Stromal cell of bone marrow (primary cell): Measurements from ENCODE around the gene ULK4.
A peak's percentile ranks its signal among the peaks of the same experiment; 100 is the strongest.
"Not testable (repeated sequence)": the region's sequence is repeated elsewhere in the genome, so short reads cannot be mapped to it uniquely, and the experiment has no call there.

Source experiments
- DNase-seq: peaks from one replicate; pipeline ENCODE4 v3.0.0-alpha.2; 2012; ENCODE audit warnings: low read depth

ULK4 gene

DNA sequence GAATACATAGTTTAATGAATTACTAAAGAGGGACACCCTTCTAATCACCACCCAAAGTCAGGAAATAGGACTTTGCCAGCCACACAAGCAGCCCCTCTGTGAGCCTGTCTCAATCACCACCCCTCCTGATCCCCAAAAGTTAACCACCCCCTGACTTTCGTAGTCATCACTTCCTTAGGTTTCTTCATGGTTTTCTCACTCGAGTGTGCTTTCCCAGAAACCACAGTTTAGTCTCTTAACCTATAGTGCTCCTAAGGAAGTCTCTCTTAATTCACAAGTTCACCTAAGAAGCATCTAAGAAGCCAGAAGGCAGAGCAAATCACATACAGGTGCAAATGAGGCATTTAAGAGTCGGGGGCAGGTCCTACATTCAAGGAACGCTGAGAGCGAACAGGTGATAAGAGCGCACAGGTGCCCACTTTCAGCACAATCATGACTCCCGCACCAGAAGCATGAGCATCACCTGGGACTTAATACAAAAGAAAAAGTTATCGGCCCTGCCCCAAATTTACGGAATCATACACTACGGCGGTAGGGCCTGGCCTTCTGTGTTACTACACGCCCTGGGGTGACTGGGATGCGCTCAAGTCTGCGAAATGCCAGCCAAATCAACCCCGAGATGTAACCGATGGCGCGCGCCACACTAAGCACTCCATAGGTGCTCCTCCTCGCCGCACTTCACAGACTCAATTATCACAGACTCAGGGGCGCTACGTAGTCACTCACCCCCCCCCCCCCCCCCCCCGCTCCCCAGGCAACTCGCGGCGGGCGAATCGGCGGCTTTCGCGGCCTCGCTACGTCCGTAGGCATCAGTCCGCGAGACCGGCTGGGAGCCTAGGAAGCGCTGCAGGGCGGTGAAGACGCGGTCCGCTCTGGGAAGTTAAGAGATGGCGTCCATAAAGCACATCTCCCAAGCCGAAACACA lies 815 bp downstream of the ULK4 start:
- DNase-seq: peak; percentile 27

GRCh38 chr3:41956574-41956973 lies 5.3 kb downstream of the ULK4 start:
- DNase-seq: no peak

GRCh38 chr3:41955192-41955591 lies 6.7 kb downstream of the ULK4 start:
- no peak for DNase-seq

DNA sequence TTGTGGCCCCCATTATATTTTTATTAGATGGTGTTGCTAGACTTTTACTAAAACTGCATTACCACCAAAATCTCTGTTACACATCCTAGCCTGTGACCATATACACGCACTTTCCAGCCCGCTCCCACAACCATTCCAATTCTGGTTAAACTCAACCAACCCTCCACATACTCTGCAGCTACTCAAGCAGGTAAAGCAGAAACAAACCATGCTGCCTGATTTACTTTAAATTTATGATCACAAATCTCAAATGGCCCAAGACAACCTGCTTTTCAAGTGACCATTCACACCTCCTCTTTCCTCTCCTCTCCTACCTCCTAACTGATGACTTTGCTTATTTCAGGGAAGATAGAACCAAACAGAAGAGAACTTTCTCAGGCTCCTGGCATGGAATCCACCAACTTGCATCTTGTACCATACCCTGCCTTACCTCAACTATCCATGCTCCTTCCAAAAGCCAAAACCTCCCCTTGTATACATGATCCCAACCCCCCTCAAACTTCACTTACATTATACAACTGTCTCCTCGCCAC lies 18.5 kb downstream of the ULK4 start:
- no peak for DNase-seq

DNA sequence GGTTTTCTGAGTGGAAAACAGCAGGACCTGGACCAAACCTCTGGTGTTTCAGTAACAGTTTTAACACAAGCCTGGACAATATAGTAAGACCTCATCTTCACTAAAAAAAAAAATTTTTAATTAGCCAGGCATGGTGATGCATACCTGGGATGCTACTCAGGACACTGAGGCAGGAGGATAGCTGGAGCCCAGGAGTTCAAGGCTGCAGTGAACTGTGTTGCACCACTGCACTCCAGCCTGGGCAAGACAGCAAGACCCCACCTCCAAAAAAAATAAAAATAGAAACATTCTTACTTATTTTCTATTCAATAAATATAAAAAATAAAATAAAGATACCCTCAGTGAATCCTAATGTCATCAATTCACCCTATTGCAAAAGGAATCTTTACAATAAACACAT lies 21.5 kb downstream of the ULK4 start:
- DNase-seq: no peak

DNA sequence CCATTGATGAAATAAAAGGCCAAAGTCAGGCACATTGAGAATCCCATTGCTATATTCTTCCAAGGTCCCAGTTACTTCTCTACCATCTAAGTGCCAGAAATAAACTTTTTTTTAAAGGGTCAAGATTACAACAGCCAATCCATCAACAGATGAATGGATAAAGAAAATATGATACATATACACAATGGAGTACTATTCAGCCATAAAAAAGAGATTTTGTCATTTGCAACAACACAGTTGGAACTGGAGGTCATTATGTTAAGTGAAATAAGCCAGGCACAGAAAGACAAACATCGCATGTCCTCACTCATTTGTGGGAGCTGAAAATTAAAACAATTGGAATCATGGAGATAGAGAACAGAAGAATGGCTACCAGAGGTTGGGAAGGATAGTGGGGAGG lies 25.5 kb downstream of the ULK4 start:
- no peak for DNase-seq

DNA sequence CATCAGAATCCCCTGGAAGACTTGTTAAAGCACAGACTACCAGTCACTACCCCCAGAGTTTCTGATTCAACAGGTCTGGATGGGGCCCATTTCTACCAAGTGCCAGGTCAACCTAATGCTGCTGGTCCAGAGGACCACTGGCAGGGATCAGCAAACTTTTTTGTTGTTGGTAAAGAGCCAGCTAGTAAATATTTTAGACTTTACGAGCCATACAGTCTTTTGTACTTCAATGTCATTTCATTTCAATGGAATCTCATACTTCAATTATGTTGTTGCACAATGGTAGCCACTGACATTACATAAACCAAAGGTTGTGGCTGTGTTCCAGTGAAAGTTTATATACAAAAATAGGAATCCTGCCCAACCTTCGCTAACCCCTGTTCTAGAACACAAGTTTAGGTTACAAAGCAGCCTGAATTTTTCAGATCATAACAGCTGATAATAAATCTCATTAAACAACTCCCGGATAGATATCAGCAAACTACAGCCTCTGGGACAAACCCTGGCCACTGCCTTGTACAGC lies 28.7 kb downstream of the ULK4 start:
- DNase-seq: peak; percentile 51

- no peak for DNase-seq
These were observed 29.4 kb downstream of the ULK4 start for GRCh38 chr3:41932464-41932863.

- no peak for DNase-seq
These were observed 41.4 kb downstream of the ULK4 start for GRCh38 chr3:41920406-41920965.

DNA sequence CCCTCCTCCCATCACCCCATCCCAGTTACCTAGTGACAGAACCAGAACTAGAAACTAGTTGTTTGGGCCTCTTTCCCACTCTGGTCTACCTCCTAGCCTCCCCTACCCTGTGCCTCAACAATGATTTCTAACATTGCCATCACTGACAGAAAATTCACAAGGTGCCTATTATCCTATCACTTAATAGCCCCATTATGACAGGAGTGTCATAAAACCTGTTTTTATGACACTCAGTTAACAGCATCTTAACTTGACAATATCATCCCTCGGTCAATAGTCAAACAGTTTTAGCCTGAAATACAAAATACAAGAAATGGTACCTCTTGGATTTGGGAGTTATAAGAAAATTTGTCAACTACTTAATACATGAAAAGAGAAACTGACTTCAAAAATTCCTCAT lies 46.5 kb downstream of the ULK4 start:
- DNase-seq: no peak

DNA sequence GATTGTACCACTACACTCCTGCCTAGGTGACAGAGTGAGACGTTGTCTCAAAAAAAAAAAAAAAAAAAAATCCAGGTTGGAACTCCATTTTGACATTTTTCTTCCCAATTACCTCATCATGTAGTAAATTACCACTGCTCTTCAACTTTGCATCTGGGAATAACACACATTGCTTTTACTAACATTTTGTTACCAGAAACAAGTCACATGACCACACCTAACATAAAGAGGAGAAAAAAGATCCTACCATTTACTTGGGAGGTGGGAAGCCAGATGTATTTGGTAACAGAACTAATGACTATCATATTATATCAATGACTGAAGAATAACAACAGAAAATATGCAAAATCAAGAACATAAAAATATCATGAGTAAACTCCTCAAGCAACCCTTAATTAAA lies 49.6 kb downstream of the ULK4 start:
- no peak for DNase-seq

DNA sequence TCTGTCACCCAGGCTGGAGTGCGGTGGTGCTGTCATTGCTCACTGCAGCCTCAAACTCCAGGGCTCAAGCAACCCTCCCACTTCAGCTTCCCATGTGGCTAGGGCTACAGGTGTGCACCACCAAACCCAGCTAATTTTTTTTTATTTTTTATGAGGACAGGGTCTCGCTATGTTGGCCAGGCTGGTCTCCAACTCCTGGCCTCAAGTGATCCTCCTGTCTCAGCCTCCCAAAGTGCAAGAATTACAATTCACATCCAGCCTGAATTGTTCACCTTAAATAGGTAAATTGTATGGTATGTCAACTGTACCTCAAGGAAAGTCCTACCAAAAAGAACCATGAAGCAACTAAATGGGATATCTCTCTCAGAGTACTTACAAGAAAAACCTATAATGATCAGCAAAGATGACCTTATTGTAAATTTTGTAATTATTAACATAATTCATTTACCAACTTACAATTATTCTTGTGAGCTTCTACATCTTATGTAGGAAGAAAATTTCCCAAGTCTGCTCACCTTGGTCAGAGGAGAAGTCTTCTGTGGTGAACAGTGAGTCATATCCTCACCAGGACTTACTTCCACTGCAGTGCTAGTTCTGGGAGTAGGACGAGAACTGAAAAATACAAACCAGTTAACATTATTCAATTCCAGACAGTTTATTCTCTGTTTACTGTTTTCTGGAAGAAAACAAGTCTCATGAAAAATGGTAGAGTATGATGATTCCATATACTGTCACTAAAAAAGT lies 54.4 kb downstream of the ULK4 start:
- DNase-seq: no peak

DNA sequence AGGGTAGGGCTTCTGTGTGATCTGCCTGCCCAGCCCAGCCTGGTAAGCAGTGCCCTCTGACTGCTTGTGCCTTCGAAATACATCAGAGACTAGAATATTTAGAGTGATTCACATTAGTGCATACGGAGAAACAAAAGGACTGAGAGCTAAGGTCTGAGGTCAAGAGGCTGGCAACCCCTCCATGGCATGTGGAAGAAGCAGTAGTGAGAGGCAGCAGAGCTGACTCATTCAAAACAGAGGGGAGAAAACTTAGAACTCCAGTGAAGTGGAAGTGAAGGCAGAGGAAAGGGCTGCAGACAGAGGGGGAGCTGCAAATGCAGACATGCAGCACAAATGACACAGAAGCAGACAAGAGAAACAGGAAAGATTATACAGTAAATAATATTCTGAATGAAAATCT lies 61.6 kb downstream of the ULK4 start:
- peak; percentile 10 for DNase-seq

DNA sequence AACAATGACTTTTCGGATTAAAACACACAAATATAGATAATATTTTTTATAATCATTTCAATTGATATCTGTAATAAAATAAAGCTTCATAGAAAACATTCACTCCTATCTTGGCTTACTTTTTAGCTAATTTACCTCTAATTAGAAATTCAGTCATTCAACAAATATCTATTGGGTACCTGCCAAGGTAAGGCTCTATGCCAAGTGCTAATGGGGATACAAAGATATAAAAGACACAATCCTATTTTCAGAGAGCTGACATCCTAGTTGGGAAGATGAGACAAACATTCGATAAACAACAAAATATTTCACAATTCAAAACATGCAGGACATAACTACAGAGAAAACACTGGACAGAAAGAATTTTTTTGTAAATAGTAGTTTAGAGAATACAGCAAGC lies 63.3 kb downstream of the ULK4 start:
- no peak for DNase-seq

DNA sequence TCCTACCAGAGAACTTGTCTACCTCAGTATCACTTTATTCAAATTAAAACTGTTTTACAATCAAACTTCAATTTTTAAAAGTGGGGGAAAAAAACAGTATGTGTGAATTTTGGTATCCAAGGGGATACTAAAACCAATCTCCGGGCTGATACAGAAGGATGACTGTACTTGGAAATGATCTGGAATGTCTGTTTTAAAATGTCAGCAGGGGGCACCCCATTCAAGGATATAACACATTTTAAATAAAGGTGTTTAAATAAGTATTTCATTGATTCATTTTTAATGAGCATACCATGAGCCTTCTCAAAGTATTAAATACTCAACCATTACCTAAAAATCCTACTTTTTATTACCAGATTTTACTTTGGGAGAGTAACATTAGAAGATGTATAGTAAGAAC lies 67.9 kb downstream of the ULK4 start:
- peak; percentile 43 for DNase-seq

- DNase-seq: no peak
These were observed 73.4 kb downstream of the ULK4 start for GRCh38 chr3:41888368-41889076.

GRCh38 chr3:41882956-41883355 lies 78.9 kb downstream of the ULK4 start:
- no peak for DNase-seq

GRCh38 chr3:41881233-41881821 lies 80.6 kb downstream of the ULK4 start:
- peak; percentile 16 for DNase-seq

GRCh38 chr3:41880387-41880786 lies 81.5 kb downstream of the ULK4 start:
- DNase-seq: no peak

GRCh38 chr3:41877741-41878140 lies 84.2 kb downstream of the ULK4 start:
- DNase-seq: not testable (repeated sequence)

- DNase-seq: no peak
These were observed 87.9 kb downstream of the ULK4 start for GRCh38 chr3:41874022-41874421.
